ENCODE data around the gene RANBP17. TPM values are rescaled to one million over a fixed set of nuclear protein-coding genes. Genes with fewer than 3 reads are reported as not detected.

Gene RANBP17
- total and polyA plus RNA-seq, 2 experiments from 2014 or later: 43.8 to 53.1 TPM

DNA sequence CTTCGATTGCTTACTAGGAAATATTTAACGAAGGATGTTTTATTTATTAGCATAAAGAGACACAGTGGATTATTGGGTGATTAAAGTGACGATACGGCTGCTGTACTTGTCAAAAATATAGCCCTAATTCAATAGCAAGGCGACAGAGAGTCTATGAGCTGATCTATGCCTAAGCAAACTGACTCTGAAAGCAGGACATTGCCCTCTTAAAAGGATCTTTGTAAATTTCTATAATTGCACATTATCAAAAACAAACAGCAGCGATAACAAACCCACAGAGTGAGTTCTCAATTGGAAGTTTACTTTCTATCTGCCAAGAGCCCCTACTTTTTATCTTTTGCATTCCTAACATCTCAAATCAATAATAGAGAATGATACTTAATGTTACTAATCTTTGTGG is 478.7 kb downstream of the RANBP17 start (continued):
- no peak for TF ChIP-seq STAT1 (IDR thresholded peaks at IDR 0.05; ENCODE audit: unreplicated experiment)

DNA sequence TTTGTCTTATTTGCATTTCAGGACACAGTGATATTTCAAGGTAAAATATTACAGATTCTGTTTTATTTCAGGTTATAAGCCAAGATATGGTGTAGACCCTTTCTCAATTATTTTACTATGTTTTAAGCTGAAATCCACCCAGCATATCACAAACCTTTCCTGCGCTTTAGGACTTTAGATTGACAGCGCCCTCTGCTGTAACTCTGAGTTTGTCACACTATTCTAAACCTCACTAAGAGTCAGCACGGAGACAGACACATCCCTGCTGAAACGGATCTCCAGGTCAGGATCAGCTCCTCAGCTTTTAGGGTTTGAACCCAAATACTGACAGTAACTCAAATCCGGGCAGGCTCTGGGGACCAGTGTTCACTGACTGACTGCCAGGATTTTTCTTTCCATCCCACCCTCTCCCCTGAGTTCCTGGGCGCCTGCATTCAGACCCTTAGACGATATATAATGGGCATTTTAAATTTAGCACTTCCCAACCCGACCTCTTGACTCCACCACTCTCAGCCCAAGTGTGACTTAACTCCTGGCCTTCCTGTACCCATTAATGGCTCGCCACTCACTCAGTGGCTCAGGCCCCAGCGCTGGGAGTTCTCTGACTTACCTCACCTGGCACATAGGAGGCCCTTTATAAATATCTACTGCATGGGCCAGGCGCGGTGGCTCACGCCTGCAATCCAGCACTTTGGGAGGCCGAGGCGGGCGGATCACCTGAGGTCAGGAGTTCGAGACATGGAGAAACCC is 480.7 kb downstream of the RANBP17 start:
- ATAC-seq: peak; percentile 98
- H4K20me1 ChIP-seq (replicated peaks; ENCODE audit: insufficient read depth): no peaks in the 10 kb centered on the region
- H3K36me3 ChIP-seq (ENCODE audit: insufficient read depth): no peaks in the 10 kb centered on the region
- H3K79me2 ChIP-seq (replicated peaks; ENCODE audit: insufficient read depth): no peaks in the 10 kb centered on the region
- no peak overlapping the region for H3K4me2 ChIP-seq
- no peaks in the 10 kb centered on the region; the same call in 2 of the 3 replicates for H3K9me3 Mint-ChIP-seq
- peak overlapping the region; percentile 54; the same call in 1 of the 2 replicates for H2AFZ ChIP-seq
- no peaks in the 10 kb centered on the region for H3K4me1 Mint-ChIP-seq
- no peaks in the 10 kb centered on the region for H3K9me2 ChIP-seq (ENCODE audit: insufficient read depth)
- no peak overlapping the region for H3K27ac Mint-ChIP-seq
- peaks cover 7% of the 10 kb centered on the region for H3K27me3 Mint-ChIP-seq (ENCODE audit: insufficient read depth, low read depth, poor library complexity)
- no peak overlapping the region for H3K27ac ChIP-seq (ENCODE audit: low read depth)
- H3K4me3 Mint-ChIP-seq: no peak overlapping the region
- DNase-seq (ENCODE audit: low spot score): peak; percentile 88
- peaks cover 9% of the 10 kb centered on the region; the same call in 1 of the 2 replicates for H3K27me3 ChIP-seq (ENCODE audit: insufficient read depth)
- H3K36me3 Mint-ChIP-seq (ENCODE audit: low read depth): no peaks in the 10 kb centered on the region
- TF ChIP-seq CREB1 (CRISPR knock-in tag; IDR thresholded peaks at IDR 0.05; ENCODE audit: low read depth) (no peak), CTCF (conservative IDR thresholded peaks at IDR 0.05; ENCODE audit: low read depth in 2 of 2) (peak; percentile 88 to 90)
- H3K4me1 ChIP-seq (ENCODE audit: insufficient read depth): no peaks in the 10 kb centered on the region
- no peak overlapping the region; the same call in 1 of the 2 replicates for H3K4me3 ChIP-seq
- no peaks in the 10 kb centered on the region for H3F3A ChIP-seq (replicated peaks; ENCODE audit: low read depth)

GRCh38 chr5:171344936-171345608 is 483.3 kb downstream of the RANBP17 start:
- no peak overlapping the region for H3K27ac Mint-ChIP-seq
- H3K4me1 Mint-ChIP-seq: no peaks in the 10 kb centered on the region
- no peaks in the 10 kb centered on the region for H3K79me2 ChIP-seq (replicated peaks; ENCODE audit: insufficient read depth)
- TF ChIP-seq EZH2phosphoT487 (IDR thresholded peaks at IDR 0.05; ENCODE audit: unreplicated experiment) (no peak), POLR2AphosphoS5 (IDR thresholded peaks at IDR 0.05; ENCODE audit: low read depth) (no peak), REST (IDR thresholded peaks at IDR 0.05; ENCODE audit: unreplicated experiment) (no peak), JUNB (IDR thresholded peaks at IDR 0.05; ENCODE audit: unreplicated experiment) (no peak), ZNF114 (CRISPR knock-in tag; IDR thresholded peaks at IDR 0.05) (no peak), ETS1 (IDR thresholded peaks at IDR 0.05) (no peak), CREB1 (CRISPR knock-in tag; IDR thresholded peaks at IDR 0.05; ENCODE audit: low read depth) (no peak), NANOG (IDR thresholded peaks at IDR 0.05; ENCODE audit: borderline replicate concordance) (no peak), CTCF (conservative IDR thresholded peaks at IDR 0.05; ENCODE audit: low read depth in 2 of 2) (no peak), EZH2 (IDR thresholded peaks at IDR 0.05; ENCODE audit: low read depth, unreplicated experiment) (no peak)

More at GRCh38 chr5:171344936-171345608, 483.3 kb downstream of the RANBP17 start:
- H3K27me3 Mint-ChIP-seq (ENCODE audit: insufficient read depth, low read depth, poor library complexity): peaks cover 9% of the 10 kb centered on the region
- Histone ChIP-seq H3K36me3 (ENCODE audit: insufficient read depth) (no peaks in the 10 kb centered on the region), H3K4me3 (no peak overlapping the region), H3K27me3 (ENCODE audit: insufficient read depth) (no peaks in the 10 kb centered on the region), H3F3A (replicated peaks; ENCODE audit: low read depth) (no peaks in the 10 kb centered on the region), H3K4me1 (ENCODE audit: insufficient read depth) (no peaks in the 10 kb centered on the region), H4K20me1 (replicated peaks; ENCODE audit: insufficient read depth) (no peaks in the 10 kb centered on the region), H3K27ac (ENCODE audit: low read depth) (no peak overlapping the region), H2AFZ (no peak overlapping the region), H3K9me2 (ENCODE audit: insufficient read depth) (no peaks in the 10 kb centered on the region), H3K4me2 (no peak overlapping the region)
- H3K4me3 Mint-ChIP-seq: no peak overlapping the region
- no peaks in the 10 kb centered on the region for H3K36me3 Mint-ChIP-seq (ENCODE audit: low read depth)
- DNase-seq (ENCODE audit: low spot score): no peak
- H3K9me3 Mint-ChIP-seq: no peaks in the 10 kb centered on the region; the same call in 2 of the 3 replicates
- no peak for ATAC-seq

All from GM23338 (cell line).